Loucy (cell line): ENCODE results near the gene NRIP1.

Source experiments
- EZH2phosphoT487 ChIP-seq: fragments of 200-600 bp; IDR thresholded peaks from 2 replicates; pipeline ENCODE4 v1.6.1; 2018; ENCODE audit warnings: antibody characterized with exemption, mild to moderate bottlenecking, moderate library complexity, borderline replicate concordance
- TF ChIP-seq, protein P1 (sequence below): fragments of 200-600 bp; sonication (generic); conservative IDR thresholded peaks from 2 replicates; pipeline ENCODE4 v1.5.1; 2014; ENCODE audit warnings: mild to moderate bottlenecking, antibody characterized with exemption, low read length

DNA sequence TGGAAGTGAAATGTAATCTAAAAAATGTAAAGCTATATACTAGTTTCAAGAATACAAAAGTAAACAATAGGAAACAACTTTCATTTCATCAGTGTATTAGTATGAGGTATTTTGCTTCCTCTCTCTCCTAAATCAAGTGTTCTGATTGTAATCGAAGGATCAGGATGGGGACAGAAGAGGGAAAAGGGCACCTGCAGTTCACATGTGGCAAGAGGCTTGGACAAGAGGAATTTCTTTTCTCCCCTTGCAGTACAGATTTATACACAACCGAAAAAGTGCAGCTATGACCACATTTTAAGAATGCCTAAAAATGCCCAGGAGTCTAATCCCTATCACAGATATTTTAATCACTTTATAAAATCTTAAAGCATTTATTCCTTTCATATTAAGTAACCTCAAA, 63.7 kb downstream of the NRIP1 start:
- TF ChIP-seq, protein P1, sequence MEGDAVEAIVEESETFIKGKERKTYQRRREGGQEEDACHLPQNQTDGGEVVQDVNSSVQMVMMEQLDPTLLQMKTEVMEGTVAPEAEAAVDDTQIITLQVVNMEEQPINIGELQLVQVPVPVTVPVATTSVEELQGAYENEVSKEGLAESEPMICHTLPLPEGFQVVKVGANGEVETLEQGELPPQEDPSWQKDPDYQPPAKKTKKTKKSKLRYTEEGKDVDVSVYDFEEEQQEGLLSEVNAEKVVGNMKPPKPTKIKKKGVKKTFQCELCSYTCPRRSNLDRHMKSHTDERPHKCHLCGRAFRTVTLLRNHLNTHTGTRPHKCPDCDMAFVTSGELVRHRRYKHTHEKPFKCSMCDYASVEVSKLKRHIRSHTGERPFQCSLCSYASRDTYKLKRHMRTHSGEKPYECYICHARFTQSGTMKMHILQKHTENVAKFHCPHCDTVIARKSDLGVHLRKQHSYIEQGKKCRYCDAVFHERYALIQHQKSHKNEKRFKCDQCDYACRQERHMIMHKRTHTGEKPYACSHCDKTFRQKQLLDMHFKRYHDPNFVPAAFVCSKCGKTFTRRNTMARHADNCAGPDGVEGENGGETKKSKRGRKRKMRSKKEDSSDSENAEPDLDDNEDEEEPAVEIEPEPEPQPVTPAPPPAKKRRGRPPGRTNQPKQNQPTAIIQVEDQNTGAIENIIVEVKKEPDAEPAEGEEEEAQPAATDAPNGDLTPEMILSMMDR: no peak
- TF ChIP-seq EZH2phosphoT487: no peak
